Glutamatergic neuron (in vitro differentiated cells): ENCODE measurements around the gene CYLD. TPM values are rescaled to one million over a fixed set of nuclear protein-coding genes. Genes with fewer than 3 reads are reported as not detected.

ENCODE experiments used
- DNase-seq: peaks from one replicate; pipeline ENCODE4 v3.0.0; 2022
- H3K27ac Mint-ChIP-seq: one replicate; pipeline ENCODE4 v1.8.0; 2020; ENCODE audit warnings: mild to moderate bottlenecking, mixed read lengths, inconsistent platforms; ENCODE audit not compliant: unreplicated experiment
- H3K27me3 Mint-ChIP-seq: one replicate; pipeline ENCODE4 v1.8.0; 2020; ENCODE audit warnings: mild to moderate bottlenecking, moderate library complexity, mixed read lengths, inconsistent platforms; ENCODE audit not compliant: unreplicated experiment
- H3K36me3 Mint-ChIP-seq: one replicate; pipeline ENCODE4 v1.8.0; 2020; ENCODE audit warnings: mild to moderate bottlenecking, mixed read lengths, inconsistent platforms; ENCODE audit not compliant: unreplicated experiment
- H3K4me1 Mint-ChIP-seq: one replicate; pipeline ENCODE4 v1.8.0; 2020; ENCODE audit warnings: mild to moderate bottlenecking, low read depth, mixed read lengths, inconsistent platforms; ENCODE audit not compliant: unreplicated experiment
- H3K4me3 Mint-ChIP-seq: one replicate; pipeline ENCODE4 v1.8.0; 2020; ENCODE audit warnings: mild to moderate bottlenecking, mixed read lengths, inconsistent platforms; ENCODE audit not compliant: unreplicated experiment
- H3K9me3 Mint-ChIP-seq: one replicate; pipeline ENCODE4 v1.8.0; 2020; ENCODE audit warnings: mild to moderate bottlenecking, moderate library complexity, mixed read lengths, inconsistent platforms; ENCODE audit not compliant: unreplicated experiment
- CTCF ChIP-seq: fragments of 200-600 bp; sonication (generic); IDR thresholded peaks from one replicate; pipeline ENCODE4 v1.5.0; 2021; ENCODE audit not compliant: partially characterized antibody, unreplicated experiment
- total RNA-seq: library from RNA; stranded (reverse); fragmentation: NEBNext Ultra II Directional; extraction: Animal tissue kit (Norgen Biotek cat#: 25700); gene quantifications from one replicate; pipeline ENCODE4 v1.2.1, GENCODE V29; 2021; ENCODE audit not compliant: unreplicated experiment

CYLD gene
- total RNA-seq, 1 donor from 2014 or later: 39.5 TPM

- Mint-ChIP-seq H3K36me3 (no peaks in the 10 kb centered on the region), H3K4me3 (no peak overlapping the region), H3K27me3 (peaks cover 1% of the 10 kb centered on the region), H3K4me1 (peaks cover 2% of the 10 kb centered on the region), H3K9me3 (peaks cover 5% of the 10 kb centered on the region), H3K27ac (no peak overlapping the region)
- TF ChIP-seq CTCF: no peak
- DNase-seq: no peak
Measured at GRCh38 chr16:50744881-50745280, 3.0 kb downstream of the CYLD start.

GRCh38 chr16:50745940-50746339 is 4.1 kb downstream of the CYLD start:
- TF ChIP-seq CTCF: no peak
- peaks cover 5% of the 10 kb centered on the region for H3K9me3 Mint-ChIP-seq
- H3K27me3 Mint-ChIP-seq: peaks cover 1% of the 10 kb centered on the region
- DNase-seq: no peak
- H3K27ac Mint-ChIP-seq: no peak overlapping the region
- H3K36me3 Mint-ChIP-seq: no peaks in the 10 kb centered on the region
- peaks cover 2% of the 10 kb centered on the region for H3K4me1 Mint-ChIP-seq
- H3K4me3 Mint-ChIP-seq: no peak overlapping the region

GRCh38 chr16:50747207-50747956 is 5.5 kb downstream of the CYLD start:
- H3K27ac Mint-ChIP-seq: no peak overlapping the region
- H3K36me3 Mint-ChIP-seq: no peaks in the 10 kb centered on the region
- no peak overlapping the region for H3K4me3 Mint-ChIP-seq
- no peak for TF ChIP-seq CTCF
- H3K27me3 Mint-ChIP-seq: peaks cover 1% of the 10 kb centered on the region
- H3K4me1 Mint-ChIP-seq: peaks cover 2% of the 10 kb centered on the region
- DNase-seq: no peak
- H3K9me3 Mint-ChIP-seq: peaks cover 1% of the 10 kb centered on the region

GRCh38 chr16:50751528-50751927 is 9.6 kb downstream of the CYLD start:
- Mint-ChIP-seq H3K36me3 (peaks cover 5% of the 10 kb centered on the region), H3K9me3 (no peaks in the 10 kb centered on the region), H3K27me3 (no peaks in the 10 kb centered on the region), H3K27ac (no peak overlapping the region), H3K4me3 (no peak overlapping the region), H3K4me1 (no peaks in the 10 kb centered on the region)
- no peak for DNase-seq
- TF ChIP-seq CTCF: no peak

- Mint-ChIP-seq H3K36me3 (peaks cover 5% of the 10 kb centered on the region), H3K4me1 (no peaks in the 10 kb centered on the region), H3K27me3 (no peaks in the 10 kb centered on the region), H3K27ac (no peak overlapping the region), H3K9me3 (no peaks in the 10 kb centered on the region), H3K4me3 (no peak overlapping the region)
- DNase-seq: no peak
- no peak for TF ChIP-seq CTCF
Measured at GRCh38 chr16:50752471-50753235, 10.8 kb downstream of the CYLD start.
